Nephron progenitor cell (in vitro differentiated cells): Measurements from ENCODE around the gene MMP21.

Experiments used
- DNase-seq: peaks from one replicate; pipeline ENCODE4 v3.0.0; 2021
- H3K27ac Mint-ChIP-seq: 2 replicates; pipeline ENCODE4 v1.8.0; 2021; ENCODE audit warnings: mild to moderate bottlenecking, moderate library complexity, mixed read lengths
- H3K27me3 Mint-ChIP-seq: 2 replicates; pipeline ENCODE4 v1.8.0; 2021; ENCODE audit warnings: mild to moderate bottlenecking, low read depth, mixed read lengths; ENCODE audit not compliant: poor library complexity
- H3K36me3 Mint-ChIP-seq: 2 replicates; pipeline ENCODE4 v1.8.0; 2021; ENCODE audit warnings: low read depth, mixed read lengths
- H3K4me1 Mint-ChIP-seq: 2 replicates; pipeline ENCODE4 v1.8.0; 2021; ENCODE audit warnings: mixed read lengths
- H3K4me3 Mint-ChIP-seq: 2 replicates; pipeline ENCODE4 v1.8.0; 2021; ENCODE audit warnings: mild to moderate bottlenecking, moderate library complexity, mixed read lengths
- H3K9me3 Mint-ChIP-seq: 2 replicates; pipeline ENCODE4 v1.8.0; 2021; ENCODE audit warnings: mild to moderate bottlenecking, moderate library complexity, mixed read lengths
- CTCF ChIP-seq: fragments of 200-600 bp; sonication (generic); IDR thresholded peaks from 2 replicates; pipeline ENCODE4 v1.5.0; 2021; ENCODE audit warnings: antibody characterized with exemption

The MMP21 gene

DNA sequence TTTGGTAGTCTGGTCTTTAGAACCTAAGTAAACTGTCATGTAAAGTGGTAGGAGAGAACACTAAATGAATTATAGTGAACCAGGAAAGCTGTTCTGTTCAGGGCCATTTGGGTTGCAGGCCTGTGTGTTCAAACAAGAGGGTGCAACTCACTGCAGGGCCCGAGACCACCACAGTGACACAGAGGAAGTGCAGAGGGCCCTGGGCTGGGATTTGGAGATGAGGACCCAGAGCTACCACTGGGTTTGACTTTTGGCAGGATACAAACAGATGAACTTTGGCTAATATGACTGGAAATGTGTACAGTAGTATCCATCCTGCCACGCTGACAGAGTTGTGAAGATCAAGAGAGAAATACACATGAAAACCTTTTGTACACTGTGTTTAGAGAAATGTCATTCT, 9.8 kb downstream of the MMP21 start:
- Mint-ChIP-seq H3K36me3 (peaks cover 51% of the 10 kb centered on the region), H3K27me3 (no peaks in the 10 kb centered on the region), H3K4me1 (peaks cover 16% of the 10 kb centered on the region), H3K4me3 (no peak overlapping the region), H3K27ac (peak overlapping the region; percentile 52), H3K9me3 (no peaks in the 10 kb centered on the region)
- no peak for DNase-seq
- no peak for TF ChIP-seq CTCF

- Mint-ChIP-seq H3K9me3 (no peaks in the 10 kb centered on the region), H3K36me3 (peaks cover 72% of the 10 kb centered on the region)
Observed at GRCh38 chr10:125762692-125763648, 12.7 kb downstream of the MMP21 start.

GRCh38 chr10:125761961-125762360, 13.7 kb downstream of the MMP21 start:
- no peaks in the 10 kb centered on the region for H3K27me3 Mint-ChIP-seq
- H3K27ac Mint-ChIP-seq: peak overlapping the region; percentile 60
- H3K4me3 Mint-ChIP-seq: no peak overlapping the region
- H3K9me3 Mint-ChIP-seq: no peaks in the 10 kb centered on the region
- no peak for DNase-seq
- peaks cover 77% of the 10 kb centered on the region for H3K36me3 Mint-ChIP-seq
- TF ChIP-seq CTCF: no peak
- peaks cover 16% of the 10 kb centered on the region for H3K4me1 Mint-ChIP-seq

More at GRCh38 chr10:125762692-125763648, 12.7 kb downstream of the MMP21 start:
- no peak for DNase-seq
- Mint-ChIP-seq H3K4me1 (peaks cover 16% of the 10 kb centered on the region), H3K27me3 (no peaks in the 10 kb centered on the region), H3K27ac (no peak overlapping the region), H3K4me3 (no peak overlapping the region)
- no peak for TF ChIP-seq CTCF

DNA sequence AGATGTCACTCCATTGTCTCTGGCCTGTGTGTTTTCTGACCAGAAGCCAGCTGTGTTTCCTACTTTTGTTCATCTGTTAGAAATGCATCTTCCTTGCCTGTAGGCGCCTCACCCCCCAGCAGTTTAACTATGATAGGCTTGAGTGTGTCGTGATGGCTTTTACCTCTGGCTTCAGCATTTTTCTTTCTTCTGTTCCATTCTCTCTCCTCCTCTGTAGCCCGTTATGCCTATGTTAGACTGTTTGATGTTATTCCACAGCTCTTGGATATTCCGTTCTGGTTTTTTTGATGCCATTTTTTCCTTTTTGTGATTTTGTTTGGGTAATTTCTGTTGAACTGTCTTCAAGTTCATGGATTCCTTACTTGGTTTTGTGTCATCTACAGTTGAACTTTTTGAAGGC, 17.9 kb downstream of the MMP21 start:
- no peak overlapping the region for H3K4me3 Mint-ChIP-seq
- no peak overlapping the region for H3K27ac Mint-ChIP-seq
- peaks cover 3% of the 10 kb centered on the region for H3K27me3 Mint-ChIP-seq
- no peak for DNase-seq
- peaks cover 77% of the 10 kb centered on the region for H3K36me3 Mint-ChIP-seq
- H3K9me3 Mint-ChIP-seq: no peaks in the 10 kb centered on the region
- H3K4me1 Mint-ChIP-seq: peaks cover 16% of the 10 kb centered on the region
- no peak for TF ChIP-seq CTCF

DNA sequence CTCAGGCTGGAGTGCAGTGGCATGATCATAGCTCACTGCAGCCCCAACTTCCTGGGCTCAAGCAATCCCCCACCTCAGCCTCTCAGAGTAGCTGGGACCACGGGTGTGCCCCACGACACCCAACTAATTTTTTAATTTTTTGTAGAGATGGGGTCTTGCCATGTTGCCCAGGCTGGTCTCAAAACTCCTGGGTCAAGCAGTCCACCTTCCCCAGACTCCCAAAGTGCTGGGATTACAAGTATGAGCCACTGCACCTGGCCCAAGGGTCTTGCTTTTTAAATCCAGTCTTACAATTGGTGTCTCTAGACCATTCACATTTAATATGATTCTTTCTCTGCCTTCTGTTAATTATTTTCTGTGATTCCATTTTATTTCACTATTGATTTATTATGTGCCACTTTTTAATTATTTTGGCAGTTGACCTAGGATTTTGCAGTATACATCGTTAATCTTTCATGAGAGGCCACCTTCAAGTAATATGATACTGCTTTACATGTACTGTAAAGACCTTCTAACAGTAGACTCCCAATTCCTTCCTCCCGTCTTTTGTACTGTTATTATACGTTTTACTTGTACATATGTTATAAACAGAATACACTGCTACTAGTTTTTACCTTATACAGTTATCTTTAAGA, 18.7 kb downstream of the MMP21 start:
- Mint-ChIP-seq H3K27me3 (peaks cover 3% of the 10 kb centered on the region), H3K9me3 (no peaks in the 10 kb centered on the region), H3K27ac (no peak overlapping the region), H3K36me3 (peaks cover 80% of the 10 kb centered on the region), H3K4me1 (peaks cover 9% of the 10 kb centered on the region), H3K4me3 (no peak overlapping the region)
- no peak for DNase-seq
- TF ChIP-seq CTCF: no peak
